ENCODE results near the gene GPR108. TPM values are rescaled to one million over a fixed set of nuclear protein-coding genes. Genes with fewer than 3 reads are reported as not detected.

Gene GPR108
- polyA plus RNA-seq, 1 experiment, result 34.5 TPM

- POLR2A ChIA-PET, result no interaction called here
- Histone ChIP-seq H3K4me3 (ENCODE audit: low read depth, low read length) (peak overlapping the region; percentile 31), H3K27me3 (ENCODE audit: control insufficient read depth, insufficient read depth, low read length) (no peaks in the 10 kb centered on the region), H3K9me3 (ENCODE audit: control insufficient read depth, insufficient read depth, low read length) (no peaks in the 10 kb centered on the region; the same call in 1 of the 2 replicates), H3K27ac (ENCODE audit: low read depth, low read length) (peak overlapping the region; percentile 81)
- CTCF ChIA-PET, result interaction anchor here (1.2 kb wide), 1 partner anchor 120 kb away, joined by 7 read pairs; no protein-coding TSS in a partner anchor
- no peak for DNase-seq (ENCODE audit: low read depth, low spot score)
- TF ChIP-seq, protein P1, sequence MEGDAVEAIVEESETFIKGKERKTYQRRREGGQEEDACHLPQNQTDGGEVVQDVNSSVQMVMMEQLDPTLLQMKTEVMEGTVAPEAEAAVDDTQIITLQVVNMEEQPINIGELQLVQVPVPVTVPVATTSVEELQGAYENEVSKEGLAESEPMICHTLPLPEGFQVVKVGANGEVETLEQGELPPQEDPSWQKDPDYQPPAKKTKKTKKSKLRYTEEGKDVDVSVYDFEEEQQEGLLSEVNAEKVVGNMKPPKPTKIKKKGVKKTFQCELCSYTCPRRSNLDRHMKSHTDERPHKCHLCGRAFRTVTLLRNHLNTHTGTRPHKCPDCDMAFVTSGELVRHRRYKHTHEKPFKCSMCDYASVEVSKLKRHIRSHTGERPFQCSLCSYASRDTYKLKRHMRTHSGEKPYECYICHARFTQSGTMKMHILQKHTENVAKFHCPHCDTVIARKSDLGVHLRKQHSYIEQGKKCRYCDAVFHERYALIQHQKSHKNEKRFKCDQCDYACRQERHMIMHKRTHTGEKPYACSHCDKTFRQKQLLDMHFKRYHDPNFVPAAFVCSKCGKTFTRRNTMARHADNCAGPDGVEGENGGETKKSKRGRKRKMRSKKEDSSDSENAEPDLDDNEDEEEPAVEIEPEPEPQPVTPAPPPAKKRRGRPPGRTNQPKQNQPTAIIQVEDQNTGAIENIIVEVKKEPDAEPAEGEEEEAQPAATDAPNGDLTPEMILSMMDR (IDR thresholded peaks at IDR 0.05; ENCODE audit: low read depth, low read length), result no peak
Measured at GRCh38 chr19:6743714-6744380, 6.5 kb upstream of the GPR108 start.

DNA sequence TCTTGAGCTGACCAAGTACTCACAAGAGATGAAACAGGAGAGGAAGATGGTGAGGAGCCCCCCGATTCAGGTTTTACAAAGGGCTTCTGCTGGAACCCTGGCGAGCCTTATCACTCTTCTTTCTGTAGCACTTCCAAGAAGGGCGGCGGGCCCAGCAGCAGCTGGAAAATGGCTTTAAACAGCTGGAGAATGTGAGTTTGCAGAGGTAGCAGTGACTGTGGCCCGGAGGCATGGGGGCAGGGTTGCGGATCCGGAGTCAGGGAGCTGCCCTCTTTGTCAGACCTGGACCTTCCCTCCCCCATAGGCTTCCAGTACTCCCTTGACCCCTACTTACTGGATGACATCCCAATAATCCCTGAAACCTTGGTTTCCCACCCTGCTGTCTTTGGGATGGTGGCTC lies 5.7 kb upstream of the GPR108 start:
- Histone ChIP-seq H3K27ac (ENCODE audit: low read depth, low read length) (no peak overlapping the region), H3K9me3 (ENCODE audit: control insufficient read depth, insufficient read depth, low read length) (no peaks in the 10 kb centered on the region; the same call in 1 of the 2 replicates), H3K27me3 (ENCODE audit: control insufficient read depth, insufficient read depth, low read length) (no peaks in the 10 kb centered on the region), H3K4me3 (ENCODE audit: low read depth, low read length) (no peak overlapping the region)
- POLR2A ChIA-PET, result no interaction called here
- TF ChIP-seq, protein P1 (IDR thresholded peaks at IDR 0.05; ENCODE audit: low read depth, low read length), result no peak
- CTCF ChIA-PET, result no interaction called here
- no peak for DNase-seq (ENCODE audit: low read depth, low spot score)

- DNase-seq (ENCODE audit: low read depth, low spot score), result no peak
- ChIA-PET CTCF (interaction anchor here (0.6 kb wide), 1 partner anchor 31 kb away, joined by 6 read pairs; no protein-coding TSS in a partner anchor), POLR2A (no interaction called here)
- Histone ChIP-seq H3K27ac (ENCODE audit: low read depth, low read length) (peak overlapping the region; percentile 31), H3K27me3 (ENCODE audit: control insufficient read depth, insufficient read depth, low read length) (no peaks in the 10 kb centered on the region), H3K4me3 (ENCODE audit: low read depth, low read length) (peak overlapping the region; percentile 82), H3K9me3 (ENCODE audit: control insufficient read depth, insufficient read depth, low read length) (no peaks in the 10 kb centered on the region; the same call in 1 of the 2 replicates)
- TF ChIP-seq, protein P1 (IDR thresholded peaks at IDR 0.05; ENCODE audit: low read depth, low read length), result no peak
Measured at GRCh38 chr19:6740589-6741343, 3.4 kb upstream of the GPR108 start.

GRCh38 chr19:6739883-6740588 lies 2.7 kb upstream of the GPR108 start:
- POLR2A ChIA-PET, result no interaction called here
- no peaks in the 10 kb centered on the region for H3K27me3 ChIP-seq (ENCODE audit: control insufficient read depth, insufficient read depth, low read length)
- H3K27ac ChIP-seq (ENCODE audit: low read depth, low read length), result peak overlapping the region; percentile 31
- TF ChIP-seq, protein P1 (IDR thresholded peaks at IDR 0.05; ENCODE audit: low read depth, low read length), result no peak
- CTCF ChIA-PET, result interaction anchor here (0.6 to 2.7 kb wide), 2 partner anchors 29 to 32 kb away, joined by 6 to 14 read pairs; no protein-coding TSS in a partner anchor
- no peak for DNase-seq (ENCODE audit: low read depth, low spot score)
- H3K4me3 ChIP-seq (ENCODE audit: low read depth, low read length), result peak overlapping the region; percentile 82
- H3K9me3 ChIP-seq (ENCODE audit: control insufficient read depth, insufficient read depth, low read length), result no peaks in the 10 kb centered on the region; the same call in 1 of the 2 replicates

Data from AG04450 (cell line).